GM12878 (cell line): ENCODE measurements around the gene NFKBIA. TPM values are rescaled to one million over a fixed set of nuclear protein-coding genes. Genes with fewer than 3 reads are reported as not detected.

Experiments used
- ATAC-seq: fragments of 200-7000 bp; cut with Tn5 transposase; 3 replicates; pipeline ENCODE4 v1.9.1; 2020; ENCODE audit warnings: mild to moderate bottlenecking, moderate library complexity
- BruUV-seq: library from RNA; stranded (reverse); fragments of 400-500 nt; replicated peaks from 2 replicates; lab custom pipeline; 2021; lab: Mats Ljungman, UMichigan
- CTCF ChIA-PET: fragments of 300-600 bp; sonication (Branson Sonifier 250); formaldehyde crosslinking; extraction: SDS; loops from one replicate; lab custom pipeline; 2021; ENCODE audit warnings: inconsistent platforms; lab: Yijun Ruan, JAX
- POLR2A ChIA-PET: fragments of 350-600 bp; formaldehyde crosslinking; extraction: SDS; loops from one replicate; lab custom pipeline; 2021; ENCODE audit warnings: inconsistent platforms; lab: Charles Lee
- RAD21 ChIA-PET: fragments of 300-600 bp; sonication (Branson Sonifier 250); formaldehyde crosslinking; loops from one replicate; lab custom pipeline; 2023; ENCODE audit warnings: antibody characterized with exemption; ENCODE audit not compliant: unreplicated experiment; lab: Charles Lee
- SMC1A ChIA-PET: fragments of 300-600 bp; sonication (Branson Sonifier 250); formaldehyde crosslinking; loops from one replicate; lab custom pipeline; 2023; ENCODE audit not compliant: unreplicated experiment, uncharacterized antibody; lab: Charles Lee
- DNase-seq: peaks from one replicate; pipeline ENCODE4 v3.0.0-alpha.2; 2011; ENCODE audit warnings: low read depth, low spot score
- FAIRE-seq: peaks from 3 replicates; lab custom pipeline; 2011; peaks lifted over from hg19 to GRCh38; lab: Jason Lieb, UNC
- H2AFZ ChIP-seq: 2 replicates; pipeline ENCODE4 v1.6.0; 2011; ENCODE audit warnings: low read depth, low read length, control low read depth; ENCODE audit not compliant: control insufficient read depth
- H3K27ac ChIP-seq: 2 replicates; pipeline ENCODE4 v1.5.1; 2011; ENCODE audit warnings: control low read depth; ENCODE audit not compliant: control insufficient read depth, insufficient read depth
- H3K27me3 ChIP-seq, 2 experiments: replicated peaks in 1 of 2; 2 replicates each; pipeline versions ENCODE4 v1.6.0 to v1.6.1; 2011; ENCODE audit warnings: low read length in 1 of 2; ENCODE audit not compliant: control insufficient read depth in 2 of 2, insufficient read depth in 2 of 2
- H3K36me3 ChIP-seq, 2 experiments: 2 replicates each; pipeline ENCODE4 v1.5.1; 2011; ENCODE audit warnings: low read length in 1 of 2; ENCODE audit not compliant: control insufficient read depth in 2 of 2, insufficient read depth in 2 of 2
- H3K4me1 ChIP-seq: 2 replicates; pipeline ENCODE4 v1.6.1; 2011; ENCODE audit warnings: mild to moderate bottlenecking, low read length, moderate library complexity, mixed read lengths; ENCODE audit not compliant: control insufficient read depth, insufficient read depth
- H3K4me2 ChIP-seq: 2 replicates; pipeline ENCODE4 v1.6.0; 2011; ENCODE audit warnings: control low read depth; ENCODE audit not compliant: control insufficient read depth, insufficient read depth
- H3K4me3 ChIP-seq: fragments of 200-600 bp; sonication (generic); 2 replicates; pipeline ENCODE4 v1.5.1; 2016
- H3K79me2 ChIP-seq: 2 replicates; pipeline ENCODE4 v1.6.0; 2011; ENCODE audit warnings: low read length; ENCODE audit not compliant: control insufficient read depth, insufficient read depth
- H3K9ac ChIP-seq: 2 replicates; pipeline ENCODE4 v1.8.0; 2011; ENCODE audit warnings: low read length, control low read depth, mixed read lengths; ENCODE audit not compliant: control insufficient read depth, insufficient read depth
- H3K9me3 ChIP-seq: replicated peaks from 3 replicates; pipeline ENCODE4 v1.5.1; 2011; ENCODE audit warnings: mild to moderate bottlenecking, low read length; ENCODE audit not compliant: control insufficient read depth, insufficient read depth
- H4K20me1 ChIP-seq: 2 replicates; pipeline ENCODE4 v1.6.0; 2011; ENCODE audit not compliant: control insufficient read depth, insufficient read depth
- BCL3 ChIP-seq: IDR thresholded peaks from 2 replicates; pipeline ENCODE4 v1.6.1; 2011; ENCODE audit warnings: borderline replicate concordance, low read depth, mild to moderate bottlenecking, moderate library complexity, low read length; ENCODE audit not compliant: insufficient read depth, poor library complexity, severe bottlenecking
- BCLAF1 ChIP-seq: fragments of 450-650 bp; IDR thresholded peaks from 2 replicates; pipeline ENCODE4 v1.6.1; 2017; ENCODE audit warnings: antibody characterized with exemption, mild to moderate bottlenecking, moderate library complexity
- POLR2AphosphoS2 ChIP-seq: IDR thresholded peaks from 2 replicates; pipeline ENCODE4 v1.6.1; 2011; ENCODE audit warnings: low read depth, mild to moderate bottlenecking, low read length, improper control_type of control experiment, moderate library complexity
- WGBS: methylation state at CpG from one replicate; pipeline ENCODE4 v1.1.6; 2016; ENCODE audit warnings: low lambda C conversion rate; ENCODE audit not compliant: insufficient replicate concordance, insufficient coverage; ENCODE audit errors: missing lambda C conversion rate; 5-methylcytosine and 5-hydroxymethylcytosine counted together
- in situ Hi-C: fragments of 300-500 bp; cut with MboI; formaldehyde crosslinking; loops from 9 replicates; pipeline ENCODE4 v1.14.3; 2018; ENCODE audit warnings: mixed read lengths
- intact Hi-C: fragments of 100-400 bp; cut with micrococcal nuclease; formaldehyde crosslinking; loops from one replicate; pipeline ENCODE4 v1.14.2; 2022; ENCODE audit not compliant: unreplicated experiment
- polyA plus RNA-seq, 11 experiments: library from polyadenylated mRNA; depleted of rRNA in 4 of 11; unstranded in 6 of 11; stranded (reverse) in 5 of 11; fragments of >200 nt; fragmentation: Nextera tagmentation in 4 of 11; fragmentation: Illumina TruSeq in 1 of 11; extraction: Ambion mirVana in 4 of 11; extraction: Trizol in 1 of 11; gene quantifications; 1 replicate in 1 of 11; 2 replicates in 10 of 11; pipeline versions ENCODE4 v1.2.1 to v1.2.3, GENCODE V29; 2011 to 2016; ENCODE audit warnings: inconsistent platforms in 2 of 11, missing spikeins in 2 of 11, low read depth in 1 of 11
- total RNA-seq, 4 experiments: library from RNA; depleted of rRNA in 3 of 4; stranded (reverse); fragments of >200 nt in 3 of 4; fragmentation: Illumina TruSeq in 1 of 4; extraction: Trizol in 1 of 4; gene quantifications; 2 replicates each; pipeline versions ENCODE4 v1.2.1 to v1.2.3, GENCODE V29; 2013 to 2021

Gene NFKBIA
- total and polyA plus RNA-seq, 10 of the 15 experiments (the other 5 are each of a cell fraction or from before 2014, with no cell fraction given), result 123 to 419 (median 267) TPM

GRCh38 chr14:35366521-35366976 is 38.0 kb downstream of the NFKBIA start (continued):
- no peak for TF ChIP-seq BCLAF1
- TF ChIP-seq, all 136 proteins: peak for 0

DNA sequence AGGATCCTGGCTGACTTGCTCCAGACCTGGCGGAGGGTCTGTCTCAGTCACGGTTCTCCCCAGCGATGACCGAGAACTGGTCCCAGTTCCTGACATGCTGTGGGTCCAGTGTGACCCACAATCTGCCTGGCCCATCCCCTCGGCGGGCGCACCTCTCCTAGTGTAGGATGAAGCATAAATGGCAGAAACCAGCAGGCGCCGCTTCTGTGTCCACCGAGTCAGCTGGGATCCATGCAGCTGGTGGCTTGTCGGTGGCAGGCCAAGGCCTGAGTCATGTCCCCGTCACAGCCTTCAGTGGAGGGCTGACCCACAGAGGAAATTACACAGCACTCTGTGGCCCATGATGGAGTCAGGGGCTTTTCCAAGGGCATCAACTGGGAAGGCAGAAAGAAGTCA is 38.5 kb downstream of the NFKBIA start:
- intact Hi-C loops (no loop called here), in situ Hi-C loops (no loop called here)
- FAIRE-seq (no peak), ATAC-seq (no peak), DNase-seq (no peak)
- H3K27me3 ChIP-seq, result no peaks in the 10 kb centered on the region
- no peak for TF ChIP-seq POLR2AphosphoS2
- peak; percentile 37 for TF ChIP-seq BCL3
- H3K36me3 ChIP-seq, result no peaks in the 10 kb centered on the region; a peak in 1 of 4 replicates
- H3K4me3 ChIP-seq, result no peak overlapping the region
- no peak overlapping the region for H3K9ac ChIP-seq
- peaks cover 3% of the 10 kb centered on the region; the same call in 2 of the 3 replicates for H3K9me3 ChIP-seq
- no peak overlapping the region; the same call in 1 of the 2 replicates for H3K4me2 ChIP-seq
- H3K27ac ChIP-seq, result no peak overlapping the region
- BruUV-seq, result no TSS peak
- ChIA-PET RAD21 (interaction anchor here (1.0 to 5.2 kb wide), 5 partner anchors 10 to 136 kb away, joined by 3 to 32 read pairs (median 6); partner anchors contain the start of genes NFKBIA and PSMA6), POLR2A (interaction anchor here (1.0 to 1.4 kb wide), 3 partner anchors 14 to 39 kb away, joined by 3 to 4 read pairs (median 4); partner anchors contain the start of gene NFKBIA), CTCF (interaction anchor here (0.8 to 1.5 kb wide), 3 partner anchors 10 to 137 kb away, joined by 3 to 4 read pairs (median 3); no protein-coding TSS in a partner anchor), SMC1A (interaction anchor here (1.0 to 1.9 kb wide), 6 partner anchors 14 to 75 kb away, joined by 3 to 7 read pairs (median 4); no protein-coding TSS in a partner anchor)
- H3K4me1 ChIP-seq, result peaks cover 43% of the 10 kb centered on the region
- H2AFZ ChIP-seq, result no peak overlapping the region
- WGBS, result 94% methylated on average over 12 of the region's 12 CpGs
- H4K20me1 ChIP-seq, result no peaks in the 10 kb centered on the region
- no peaks in the 10 kb centered on the region for H3K79me2 ChIP-seq
